GM12865 (cell line): ENCODE measurements around the gene LRRC25.

Experiments used
- DNase-seq: peaks from one replicate; pipeline ENCODE4 v3.0.0; 2010; ENCODE audit warnings: low read depth
- H3K4me3 ChIP-seq: 2 replicates; pipeline ENCODE4 v1.5.1; 2011; ENCODE audit warnings: mild to moderate bottlenecking, low read depth, low read length, control low read depth
- CTCF ChIP-seq: IDR thresholded peaks from 2 replicates; pipeline ENCODE4 v1.5.1; 2011; ENCODE audit warnings: low read length, control low read depth, low read depth, inconsistent platforms; ENCODE audit not compliant: insufficient read depth; ENCODE audit errors: missing control alignments

Gene LRRC25

GRCh38 chr19:18435178-18435841 lies 37.9 kb upstream of the LRRC25 start:
- H3K4me3 ChIP-seq = no peak overlapping the region
- DNase-seq = no peak
- TF ChIP-seq CTCF = no peak

DNA sequence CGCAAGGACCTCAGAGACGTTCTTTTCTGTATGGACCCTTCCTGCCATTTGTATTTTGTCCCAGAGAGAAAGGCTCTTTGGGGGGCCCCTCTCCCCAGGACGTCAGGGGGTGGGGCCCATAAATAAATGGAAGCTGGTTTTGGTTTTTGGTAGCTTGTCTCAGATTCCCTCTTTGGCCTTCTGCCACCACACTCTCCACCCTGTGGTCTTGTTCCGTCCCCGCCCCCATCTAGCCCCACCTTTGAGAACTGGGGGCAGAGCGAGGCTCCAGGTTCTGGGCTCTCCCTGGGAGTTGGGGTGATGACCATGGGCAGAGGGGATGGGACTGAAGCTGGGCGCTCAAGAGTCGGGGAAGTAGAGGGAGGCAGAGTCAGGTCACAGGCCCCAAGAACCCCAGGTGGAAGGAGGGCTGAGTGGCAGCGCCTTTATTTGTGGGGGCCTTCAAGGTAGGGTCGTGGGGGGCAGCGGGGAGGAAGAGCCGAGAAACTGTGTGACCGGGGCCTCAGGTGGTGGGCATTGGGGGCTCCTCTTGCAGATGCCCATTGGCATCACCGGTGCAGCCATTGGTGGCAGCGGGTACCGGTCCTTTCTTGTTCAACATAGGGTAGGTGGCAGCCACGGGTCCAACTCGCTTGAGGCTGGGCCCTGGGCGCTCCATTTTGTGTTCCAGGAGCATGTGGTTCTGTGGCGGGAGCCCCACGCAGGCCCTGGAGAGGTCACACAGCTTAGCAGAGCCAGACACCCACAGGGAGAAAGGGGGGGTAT lies 37.2 kb upstream of the LRRC25 start:
- no peak for DNase-seq
- peak overlapping the region; percentile 59; the same call in 1 of the 2 replicates for H3K4me3 ChIP-seq
- no peak for TF ChIP-seq CTCF

GRCh38 chr19:18433735-18434398 lies 36.4 kb upstream of the LRRC25 start:
- H3K4me3 ChIP-seq = peak overlapping the region; percentile 59
- no peak for TF ChIP-seq CTCF

GRCh38 chr19:18433015-18433691 lies 35.7 kb upstream of the LRRC25 start:
- TF ChIP-seq CTCF = no peak
- peak; percentile 86 for DNase-seq
- H3K4me3 ChIP-seq = peak overlapping the region; percentile 88

More at GRCh38 chr19:18433735-18434398, 36.4 kb upstream of the LRRC25 start:
- no peak for DNase-seq

DNA sequence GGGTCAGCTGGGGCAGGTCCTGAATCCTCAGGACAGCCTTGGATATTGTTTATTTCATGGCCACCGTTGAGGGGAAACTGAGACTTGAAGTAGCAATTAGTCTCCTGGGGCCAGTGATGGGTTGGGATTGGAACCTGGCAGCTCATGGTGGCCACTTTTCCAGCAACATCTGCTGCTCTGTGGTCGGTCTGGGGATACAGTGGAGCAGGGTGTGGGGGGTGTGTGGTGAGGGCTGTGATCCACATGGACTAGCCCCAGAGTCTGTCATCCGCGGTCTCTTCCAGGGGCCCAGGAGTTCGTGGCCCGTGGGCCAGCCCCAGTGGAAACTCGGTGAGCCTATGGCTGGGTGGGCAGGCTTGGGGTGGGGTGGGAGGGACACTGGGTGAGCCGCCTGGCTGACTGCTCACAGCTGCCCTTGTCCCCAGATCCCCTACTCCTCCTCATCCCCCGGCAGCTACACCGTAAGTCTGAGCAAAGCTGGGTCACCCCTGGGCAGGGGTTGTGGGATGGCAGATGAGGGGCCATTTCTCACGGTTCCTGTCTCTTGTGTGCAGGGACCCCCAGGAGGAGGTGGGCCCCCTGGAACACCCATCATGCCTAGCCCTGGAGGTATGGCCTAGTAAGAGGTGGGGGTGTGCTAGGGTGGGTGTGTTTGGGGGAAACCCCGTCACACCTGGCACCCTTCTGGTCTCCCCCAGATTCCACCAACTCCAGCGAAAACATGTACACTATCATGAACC lies 35.0 kb upstream of the LRRC25 start:
- DNase-seq = no peak
- TF ChIP-seq CTCF = no peak
- H3K4me3 ChIP-seq = peak overlapping the region; percentile 88
